ENCODE results near the gene RNF38. TPM values are rescaled to one million over a fixed set of nuclear protein-coding genes. Genes with fewer than 3 reads are reported as not detected.

RNF38 gene
- total RNA-seq, 2 experiments from 2014 or later: 9.0 to 25.5 TPM

DNA sequence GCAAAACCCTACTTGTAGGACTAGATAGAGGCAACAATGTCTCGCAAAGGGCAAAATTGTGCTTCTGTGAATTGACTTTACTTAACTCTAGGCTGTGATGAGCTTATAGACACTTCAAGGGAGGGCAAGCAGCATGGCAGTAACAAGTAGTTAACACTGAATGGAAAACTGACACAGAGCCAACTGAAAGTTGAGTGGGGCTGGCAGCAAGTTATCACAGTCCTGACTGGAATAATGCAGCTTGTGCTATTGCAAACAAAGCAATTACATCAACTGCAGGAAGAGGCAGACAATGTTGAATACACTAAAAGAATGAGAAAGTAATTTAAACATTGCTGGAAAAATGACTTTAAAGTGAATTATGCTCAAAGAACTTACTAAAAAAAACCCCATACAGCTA lies 62.2 kb downstream of the RNF38 start:
- no peak overlapping the region for H3K4me3 ChIP-seq (ENCODE audit: low read depth, low read length, poor library complexity, severe bottlenecking)
- no peaks in the 10 kb centered on the region for H4K20me1 ChIP-seq (ENCODE audit: insufficient read depth, low read length)
- intact Hi-C loops (cut with micrococcal nuclease; ENCODE audit: unreplicated experiment): no loop called here
- ChIA-PET POLR2A (interaction anchor here (1.1 to 1.2 kb wide), 2 partner anchors 12 to 29 kb away, joined by 3 to 4 read pairs; no protein-coding TSS in a partner anchor), CTCF (ENCODE audit: unreplicated experiment) (no interaction called here)
- no TSS peak for BruUV-seq (replicated peaks)
- H3K36me3 ChIP-seq (ENCODE audit: insufficient read depth, low read length): peaks cover 87% of the 10 kb centered on the region
- TF ChIP-seq, protein P1, sequence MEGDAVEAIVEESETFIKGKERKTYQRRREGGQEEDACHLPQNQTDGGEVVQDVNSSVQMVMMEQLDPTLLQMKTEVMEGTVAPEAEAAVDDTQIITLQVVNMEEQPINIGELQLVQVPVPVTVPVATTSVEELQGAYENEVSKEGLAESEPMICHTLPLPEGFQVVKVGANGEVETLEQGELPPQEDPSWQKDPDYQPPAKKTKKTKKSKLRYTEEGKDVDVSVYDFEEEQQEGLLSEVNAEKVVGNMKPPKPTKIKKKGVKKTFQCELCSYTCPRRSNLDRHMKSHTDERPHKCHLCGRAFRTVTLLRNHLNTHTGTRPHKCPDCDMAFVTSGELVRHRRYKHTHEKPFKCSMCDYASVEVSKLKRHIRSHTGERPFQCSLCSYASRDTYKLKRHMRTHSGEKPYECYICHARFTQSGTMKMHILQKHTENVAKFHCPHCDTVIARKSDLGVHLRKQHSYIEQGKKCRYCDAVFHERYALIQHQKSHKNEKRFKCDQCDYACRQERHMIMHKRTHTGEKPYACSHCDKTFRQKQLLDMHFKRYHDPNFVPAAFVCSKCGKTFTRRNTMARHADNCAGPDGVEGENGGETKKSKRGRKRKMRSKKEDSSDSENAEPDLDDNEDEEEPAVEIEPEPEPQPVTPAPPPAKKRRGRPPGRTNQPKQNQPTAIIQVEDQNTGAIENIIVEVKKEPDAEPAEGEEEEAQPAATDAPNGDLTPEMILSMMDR (conservative IDR thresholded peaks at IDR 0.05; ENCODE audit: low read length): no peak
- TF ChIP-seq EZH2phosphoT487 (IDR thresholded peaks at IDR 0.05; ENCODE audit: borderline replicate concordance, low read depth, low read length): no peak
- H3K9me2 ChIP-seq (ENCODE audit: insufficient read depth, low read length): no peaks in the 10 kb centered on the region
- H3K4me1 ChIP-seq (ENCODE audit: insufficient read depth, low read length, poor library complexity, severe bottlenecking): peaks cover 23% of the 10 kb centered on the region
- H3K79me2 ChIP-seq (ENCODE audit: insufficient read depth, low read depth, low read length): peaks cover 3% of the 10 kb centered on the region; the same call in 1 of the 2 replicates
- no peak overlapping the region for H2AFZ ChIP-seq (ENCODE audit: low read length)
- H3K4me2 ChIP-seq (ENCODE audit: low read length): no peak overlapping the region
- peaks cover 5% of the 10 kb centered on the region; the same call in 1 of the 2 replicates for H3K9me3 ChIP-seq (ENCODE audit: low read length)
- no peak for DNase-seq (ENCODE audit: low spot score)
- H3K27ac ChIP-seq (ENCODE audit: low read depth, low read length, poor library complexity, severe bottlenecking): no peak overlapping the region

DNA sequence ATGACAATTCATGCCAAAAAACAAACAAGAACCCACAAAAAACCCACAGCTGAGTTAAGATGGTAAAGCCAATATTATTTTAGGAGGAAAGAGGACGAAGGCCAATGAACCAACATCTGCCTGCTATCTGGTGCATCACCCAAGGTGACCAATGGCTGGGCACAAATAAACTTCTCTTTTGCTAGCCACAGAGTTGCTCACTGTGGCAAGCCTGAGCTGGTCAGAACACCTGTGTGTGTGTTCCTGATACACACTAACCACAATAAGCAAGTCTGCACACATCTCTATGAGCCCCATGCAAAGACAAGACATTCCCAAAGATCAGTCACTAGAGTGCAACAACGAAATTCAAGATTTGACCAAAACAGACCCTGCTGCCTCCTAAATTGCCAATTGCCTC lies 63.1 kb downstream of the RNF38 start:
- H3K79me2 ChIP-seq (ENCODE audit: insufficient read depth, low read depth, low read length): no peaks in the 10 kb centered on the region
- intact Hi-C loops (cut with micrococcal nuclease; ENCODE audit: unreplicated experiment): no loop called here
- BruUV-seq (replicated peaks): no TSS peak
- H2AFZ ChIP-seq (ENCODE audit: low read length): no peak overlapping the region
- no peaks in the 10 kb centered on the region for H3K9me2 ChIP-seq (ENCODE audit: insufficient read depth, low read length)
- H3K4me2 ChIP-seq (ENCODE audit: low read length): no peak overlapping the region
- H3K4me1 ChIP-seq (ENCODE audit: insufficient read depth, low read length, poor library complexity, severe bottlenecking): peaks cover 15% of the 10 kb centered on the region
- no peaks in the 10 kb centered on the region for H4K20me1 ChIP-seq (ENCODE audit: insufficient read depth, low read length)
- peaks cover 79% of the 10 kb centered on the region for H3K36me3 ChIP-seq (ENCODE audit: insufficient read depth, low read length)
- H3K4me3 ChIP-seq (ENCODE audit: low read depth, low read length, poor library complexity, severe bottlenecking): no peak overlapping the region
- no peak overlapping the region for H3K27ac ChIP-seq (ENCODE audit: low read depth, low read length, poor library complexity, severe bottlenecking)
- ChIA-PET CTCF (ENCODE audit: unreplicated experiment) (no interaction called here), POLR2A (interaction anchor here (0.6 to 1.2 kb wide), 4 partner anchors 12 to 354 kb away, joined by 3 to 4 read pairs (median 3); no protein-coding TSS in a partner anchor)
- no peak for DNase-seq (ENCODE audit: low spot score)
- TF ChIP-seq, protein P1 (conservative IDR thresholded peaks at IDR 0.05; ENCODE audit: low read length): no peak
- no peak for TF ChIP-seq EZH2phosphoT487 (IDR thresholded peaks at IDR 0.05; ENCODE audit: borderline replicate concordance, low read depth, low read length)
- H3K9me3 ChIP-seq (ENCODE audit: low read length): no peaks in the 10 kb centered on the region

DNA sequence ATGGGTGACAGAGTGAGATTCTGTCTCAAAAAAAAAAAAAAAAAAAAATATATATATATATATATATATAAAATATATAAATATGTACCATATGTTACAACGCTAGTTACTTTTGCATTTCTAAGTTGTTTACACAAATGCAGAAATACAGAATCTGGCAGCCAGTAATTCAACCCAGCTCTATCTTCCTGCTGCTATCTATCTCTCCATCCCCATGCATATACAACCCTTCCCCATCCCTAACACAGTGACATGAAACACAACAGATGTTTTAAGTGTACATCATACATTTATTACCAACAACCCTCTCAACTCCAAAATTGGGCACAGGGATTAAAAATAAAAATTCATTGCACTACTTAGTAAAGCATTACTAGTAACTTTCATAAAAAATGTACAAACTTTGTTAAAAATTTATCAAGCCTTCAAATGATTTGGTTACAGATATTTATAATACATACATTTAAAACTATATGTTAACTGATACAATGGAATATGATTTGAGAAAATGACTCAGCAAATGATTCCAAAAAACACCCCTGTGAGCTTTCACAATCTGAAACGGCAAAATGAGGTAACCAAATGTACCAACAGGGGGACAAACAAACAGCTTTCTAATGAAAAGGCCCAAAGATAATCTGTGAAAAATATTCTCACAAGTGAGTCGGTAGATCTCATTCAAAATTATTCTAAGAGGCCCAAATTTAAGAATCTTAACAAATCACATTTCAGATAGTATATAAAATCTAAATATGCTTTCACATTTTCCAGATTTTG lies 63.8 kb downstream of the RNF38 start:
- Histone ChIP-seq H3K79me2 (ENCODE audit: insufficient read depth, low read depth, low read length) (no peaks in the 10 kb centered on the region), H3K4me2 (ENCODE audit: low read length) (no peak overlapping the region), H4K20me1 (ENCODE audit: insufficient read depth, low read length) (no peaks in the 10 kb centered on the region), H3K9me2 (ENCODE audit: insufficient read depth, low read length) (no peaks in the 10 kb centered on the region), H3K9me3 (ENCODE audit: low read length) (no peaks in the 10 kb centered on the region), H3K27ac (ENCODE audit: low read depth, low read length, poor library complexity, severe bottlenecking) (no peak overlapping the region), H2AFZ (ENCODE audit: low read length) (no peak overlapping the region), H3K4me3 (ENCODE audit: low read depth, low read length, poor library complexity, severe bottlenecking) (no peak overlapping the region), H3K4me1 (ENCODE audit: insufficient read depth, low read length, poor library complexity, severe bottlenecking) (peaks cover 8% of the 10 kb centered on the region), H3K36me3 (ENCODE audit: insufficient read depth, low read length) (peaks cover 72% of the 10 kb centered on the region)
- no peak for DNase-seq (ENCODE audit: low spot score)
- POLR2A ChIA-PET: interaction anchor here (0.6 to 0.8 kb wide), 2 partner anchors 13 to 950 kb away, joined by 3 read pairs; no protein-coding TSS in a partner anchor
- BruUV-seq (replicated peaks): no TSS peak
- intact Hi-C loops (cut with micrococcal nuclease; ENCODE audit: unreplicated experiment): no loop called here
- TF ChIP-seq, protein P1 (conservative IDR thresholded peaks at IDR 0.05; ENCODE audit: low read length): no peak
- no peak for TF ChIP-seq EZH2phosphoT487 (IDR thresholded peaks at IDR 0.05; ENCODE audit: borderline replicate concordance, low read depth, low read length)
- CTCF ChIA-PET (ENCODE audit: unreplicated experiment): no interaction called here
